GM18519 (cell line): ENCODE data around the gene TP63.

Experiments
- ATAC-seq: cut with Tn5 transposase; IDR thresholded peaks from one replicate; pipeline ENCODE4 v1.9.1; 2021; ENCODE audit warnings: mild to moderate bottlenecking, moderate library complexity; ENCODE audit not compliant: unreplicated experiment, low FRiP score

TP63 gene

GRCh38 chr3:189772584-189772983 is 141.4 kb downstream of the TP63 start:
- no peak for ATAC-seq

- ATAC-seq = no peak
Measured at GRCh38 chr3:189773056-189773455, 141.9 kb downstream of the TP63 start.

DNA sequence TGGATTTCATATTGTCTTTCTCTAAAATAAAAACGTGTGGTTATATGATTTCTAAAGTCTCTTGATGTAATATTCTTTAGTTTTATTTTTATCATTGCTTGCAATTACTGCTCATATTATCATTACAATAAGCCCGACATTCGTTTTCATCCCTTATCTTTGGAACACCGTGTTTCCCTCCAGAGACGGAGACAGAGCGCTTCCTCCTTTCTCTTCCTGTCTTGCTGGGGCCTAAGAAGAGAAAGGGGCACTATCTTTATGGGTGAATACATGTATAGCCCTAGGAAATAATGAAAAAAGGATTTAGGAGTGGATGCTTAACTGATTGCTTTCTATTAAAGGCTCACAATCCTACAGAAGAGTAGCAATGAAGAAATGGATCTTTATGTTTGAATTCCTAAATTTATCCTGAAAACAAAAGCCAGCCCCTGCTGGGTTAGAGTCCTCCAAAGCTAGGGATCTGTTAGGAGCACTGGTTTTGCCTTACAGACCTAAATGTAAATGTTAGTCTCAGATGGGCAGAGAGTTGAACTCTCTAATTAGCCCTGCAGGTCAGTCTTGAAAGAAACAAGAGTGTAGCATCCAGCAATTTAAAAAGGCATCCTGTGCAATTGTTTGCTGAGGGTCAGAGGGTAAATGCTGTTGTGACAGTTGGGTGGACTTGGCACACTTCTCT is 145.1 kb downstream of the TP63 start:
- no peak for ATAC-seq

- no peak for ATAC-seq
Measured at GRCh38 chr3:189778340-189778950, 147.3 kb downstream of the TP63 start.

- no peak for ATAC-seq
Measured at GRCh38 chr3:189779166-189779565, 148.0 kb downstream of the TP63 start.

DNA sequence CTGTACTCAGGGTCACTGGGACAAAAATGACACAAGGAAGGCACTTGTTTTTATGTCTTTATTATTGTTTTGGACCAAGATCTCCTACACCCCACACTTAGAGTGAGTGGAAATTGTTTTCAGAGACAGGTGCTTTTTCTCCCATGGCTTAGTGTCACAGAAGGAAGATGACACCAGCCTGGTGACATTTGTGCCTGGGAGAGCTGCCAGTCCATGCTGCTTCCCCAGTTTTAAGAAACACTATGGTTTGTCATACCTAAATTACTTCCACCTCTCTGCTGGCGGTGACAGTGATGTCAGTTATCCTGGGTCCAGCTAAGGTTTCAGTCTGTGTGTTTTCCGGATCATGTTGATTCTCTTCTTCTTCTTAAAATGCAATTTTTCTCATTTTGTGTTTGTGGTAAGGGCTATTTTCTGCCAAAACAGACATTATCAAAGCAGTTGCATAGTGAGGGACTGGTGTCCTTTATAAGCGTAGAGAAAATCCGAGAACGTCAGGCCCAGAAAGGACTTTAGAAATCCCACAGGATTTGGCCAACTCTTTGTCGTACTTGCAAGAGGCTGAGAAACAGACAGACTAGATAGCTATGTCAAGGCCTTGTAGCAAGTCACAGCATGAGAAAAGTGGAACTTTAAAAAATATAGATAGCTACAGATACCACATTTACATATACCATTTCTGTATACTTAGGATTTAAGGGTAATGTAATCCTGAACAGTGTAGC is 149.5 kb downstream of the TP63 start:
- ATAC-seq = no peak

DNA sequence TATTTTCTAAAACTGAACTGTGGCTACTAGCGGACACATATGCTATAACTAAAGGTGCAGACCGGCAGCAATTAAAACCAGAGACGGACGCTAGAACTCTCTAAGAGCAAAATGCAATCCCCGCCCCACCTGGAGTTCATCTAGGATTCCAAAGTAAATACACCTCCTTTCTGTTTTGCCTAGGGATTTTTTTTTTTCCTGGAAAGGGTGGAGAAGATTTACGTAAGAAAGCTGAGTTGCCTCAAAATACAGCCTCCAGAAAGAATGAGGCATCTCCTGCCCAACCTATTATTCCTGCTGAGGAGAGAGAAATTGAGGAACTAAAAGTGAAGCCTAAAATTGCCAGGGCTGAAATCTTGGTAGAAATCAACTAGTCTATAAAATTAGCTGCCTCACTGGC is 150.2 kb downstream of the TP63 start:
- ATAC-seq = no peak

- ATAC-seq = no peak
Measured at GRCh38 chr3:189786479-189787064, 155.4 kb downstream of the TP63 start.

- no peak for ATAC-seq
Measured at GRCh38 chr3:189787191-189787590, 156.0 kb downstream of the TP63 start.

DNA sequence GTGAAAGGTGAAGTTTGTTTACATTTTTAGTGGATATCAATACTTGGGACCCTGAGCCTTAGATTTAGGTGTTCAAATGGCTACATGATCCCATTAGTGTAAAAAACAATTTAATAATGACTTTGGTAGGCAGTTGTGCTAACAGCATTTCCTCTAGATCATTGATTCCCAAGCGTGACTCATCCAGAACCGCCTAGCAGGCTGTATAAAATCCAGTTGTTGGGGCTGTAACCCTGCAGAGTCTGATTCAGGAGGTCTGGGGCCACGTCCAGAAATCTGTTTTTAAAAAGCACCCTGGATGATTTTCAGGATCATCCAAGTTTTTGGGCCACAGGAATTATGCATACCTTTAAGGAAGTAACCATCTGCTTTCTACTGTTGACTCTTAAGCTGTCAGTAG is 156.4 kb downstream of the TP63 start:
- ATAC-seq = no peak

DNA sequence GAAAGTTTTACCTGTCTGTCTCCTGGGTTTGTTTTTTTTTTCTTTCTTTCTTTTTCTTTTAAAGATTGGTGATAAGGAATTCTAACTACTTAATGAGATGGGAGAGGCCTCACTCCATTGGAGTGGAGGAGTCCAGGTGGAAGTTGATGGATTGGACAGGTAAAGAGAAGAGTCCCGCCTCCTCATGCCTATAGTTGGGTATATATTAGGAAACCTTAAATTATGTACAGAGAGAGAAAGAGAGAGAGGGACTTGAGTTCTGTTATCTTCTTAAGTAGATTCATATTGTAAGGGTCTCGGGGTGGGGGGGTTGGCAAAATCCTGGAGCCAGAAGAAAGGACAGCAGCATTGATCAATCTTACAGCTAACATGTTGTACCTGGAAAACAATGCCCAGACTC is 158.2 kb downstream of the TP63 start:
- ATAC-seq = no peak

- no peak for ATAC-seq
Measured at GRCh38 chr3:189790658-189791057, 159.5 kb downstream of the TP63 start.

GRCh38 chr3:189792046-189792929 is 161.1 kb downstream of the TP63 start:
- no peak for ATAC-seq

DNA sequence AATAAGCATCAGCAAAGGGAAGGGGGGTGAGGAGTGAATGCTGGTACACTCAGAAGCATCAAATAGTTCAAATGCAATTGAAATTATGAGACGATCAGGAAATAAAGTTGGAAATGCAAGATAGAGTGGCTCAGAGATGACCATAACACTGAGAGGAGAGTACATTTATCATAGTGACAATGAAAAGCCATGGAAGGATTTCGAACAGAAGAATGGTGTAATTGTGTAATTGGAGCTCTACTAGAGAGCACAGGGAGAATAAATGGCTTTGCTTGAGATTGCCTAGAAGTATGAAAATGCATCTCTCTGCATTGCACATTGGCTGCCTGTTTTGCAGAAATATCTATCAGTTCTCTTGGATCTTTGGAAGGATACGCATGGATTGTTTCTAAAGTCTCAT is 163.3 kb downstream of the TP63 start:
- no peak for ATAC-seq

DNA sequence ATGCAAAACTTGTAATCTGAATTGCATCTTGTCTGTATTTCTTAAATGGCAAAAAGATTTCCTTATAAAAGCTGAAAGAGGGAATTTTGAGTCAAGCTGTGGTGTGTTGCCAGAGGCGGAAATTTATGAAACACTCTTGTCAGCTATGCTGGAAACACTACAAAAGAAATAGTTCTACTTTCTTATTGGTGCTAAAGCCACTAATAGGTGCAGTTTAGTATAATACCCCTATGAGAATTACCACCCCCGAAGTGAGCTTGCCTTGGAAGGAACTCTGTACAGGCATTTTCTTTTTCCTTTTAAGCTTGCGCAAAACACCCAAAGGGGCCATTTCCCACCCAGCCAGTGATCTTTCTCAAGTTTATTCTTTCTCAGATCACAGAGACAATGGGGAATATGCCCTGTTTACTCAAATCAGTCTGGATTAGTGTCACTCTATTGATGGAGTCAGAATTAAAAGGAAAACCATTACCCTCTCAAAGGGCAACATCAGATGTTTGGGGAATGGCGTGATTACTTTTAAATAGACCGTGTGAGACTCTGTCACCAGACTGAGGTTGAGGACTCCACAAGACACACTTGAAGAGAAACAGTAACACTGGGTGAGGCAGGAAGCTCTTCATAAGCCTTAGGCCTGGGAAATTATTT is 166.0 kb downstream of the TP63 start:
- ATAC-seq = no peak

- no peak for ATAC-seq
Measured at GRCh38 chr3:189799366-189799765, 168.2 kb downstream of the TP63 start.

DNA sequence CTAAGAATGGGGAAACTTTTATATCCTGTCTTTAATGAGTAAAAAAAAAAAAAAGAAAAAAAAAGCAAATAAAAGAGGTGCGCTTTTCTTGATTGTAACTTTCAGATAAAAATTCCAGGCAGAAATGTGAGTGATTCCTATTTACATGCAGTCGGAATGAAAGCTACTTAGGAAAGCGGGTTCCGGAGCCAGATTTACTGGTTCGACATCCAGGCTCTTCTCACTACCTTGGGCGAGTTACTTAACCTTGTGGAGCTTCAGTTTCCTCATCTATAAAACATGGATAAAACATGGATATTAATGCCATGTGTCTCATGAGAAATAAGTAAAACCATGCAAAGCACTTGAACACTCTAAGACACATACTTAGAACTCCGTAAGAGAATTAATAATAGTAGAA is 169.2 kb downstream of the TP63 start:
- ATAC-seq = no peak

DNA sequence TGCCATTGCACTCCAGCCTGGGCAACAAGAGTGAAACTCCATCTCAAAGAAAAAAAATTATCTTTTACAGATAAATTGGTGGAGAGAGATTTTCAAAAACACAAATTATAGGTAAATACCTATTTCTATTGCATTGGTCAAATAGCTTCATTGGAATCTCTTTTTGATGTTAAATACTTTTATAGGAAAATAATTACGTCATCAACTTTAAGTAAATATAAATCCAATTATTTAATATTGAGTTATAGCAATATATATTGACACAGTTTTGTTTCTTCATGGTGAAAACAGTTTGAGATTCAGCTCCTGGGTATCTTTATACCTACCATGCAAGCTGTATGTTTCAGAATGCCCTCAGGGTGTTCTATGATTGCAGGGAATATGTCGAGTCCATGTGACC is 172.1 kb downstream of the TP63 start:
- ATAC-seq = no peak

- ATAC-seq = no peak
Measured at GRCh38 chr3:189805375-189806067, 174.3 kb downstream of the TP63 start.
